Ureter (tissue), 1 donor: Measurements from ENCODE around the gene FUBP3. TPM values are rescaled to one million over a fixed set of nuclear protein-coding genes. Genes with fewer than 3 reads are reported as not detected.

ENCODE experiments used
- DNase-seq: peaks from one replicate; pipeline ENCODE4 v3.0.0-alpha.2; 2020; ENCODE audit warnings: low spot score
- total RNA-seq: library from RNA; stranded (reverse); gene quantifications from one replicate; pipeline ENCODE4 v1.2.4, GENCODE V29; 2023
- donor health status: DM: yes; HTN: yes; CAD: no.

Gene FUBP3
- total RNA-seq, 1 donor from 2014 or later, result 58.4 TPM

DNA sequence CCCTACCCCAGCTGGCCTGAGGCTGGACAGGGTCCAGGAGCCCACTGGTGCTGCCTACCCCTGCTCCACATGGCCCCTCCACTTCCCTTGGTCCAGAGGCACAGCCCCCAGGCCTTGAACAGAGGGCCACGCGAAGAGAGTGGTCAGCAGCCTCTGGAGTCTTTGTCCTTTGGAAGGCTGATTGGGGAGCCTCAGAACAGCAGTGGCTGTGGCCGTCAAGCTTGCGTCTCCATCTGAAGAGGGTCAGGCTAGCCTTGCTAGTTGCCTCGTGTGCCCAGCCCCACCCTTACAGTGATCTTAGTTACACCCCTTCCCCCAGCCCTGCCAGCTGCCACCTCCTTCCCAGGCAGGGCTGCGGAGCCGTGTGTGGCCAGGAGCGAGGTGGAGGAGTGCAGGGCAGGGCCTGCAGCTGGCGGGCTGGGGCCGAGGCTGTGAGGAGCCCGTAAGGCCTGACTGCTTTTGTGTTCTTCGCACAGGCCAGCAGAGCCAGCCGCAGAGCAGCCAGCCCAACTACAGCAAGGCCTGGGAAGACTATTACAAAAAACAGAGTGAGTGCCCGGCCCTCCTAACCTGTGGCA is 54.9 kb downstream of the FUBP3 start:
- DNase-seq, result no peak

- DNase-seq, result no peak
These were observed 55.4 kb downstream of the FUBP3 start for GRCh38 chr9:130634801-130635200.

GRCh38 chr9:130635306-130635705 is 55.9 kb downstream of the FUBP3 start:
- DNase-seq, result no peak

DNA sequence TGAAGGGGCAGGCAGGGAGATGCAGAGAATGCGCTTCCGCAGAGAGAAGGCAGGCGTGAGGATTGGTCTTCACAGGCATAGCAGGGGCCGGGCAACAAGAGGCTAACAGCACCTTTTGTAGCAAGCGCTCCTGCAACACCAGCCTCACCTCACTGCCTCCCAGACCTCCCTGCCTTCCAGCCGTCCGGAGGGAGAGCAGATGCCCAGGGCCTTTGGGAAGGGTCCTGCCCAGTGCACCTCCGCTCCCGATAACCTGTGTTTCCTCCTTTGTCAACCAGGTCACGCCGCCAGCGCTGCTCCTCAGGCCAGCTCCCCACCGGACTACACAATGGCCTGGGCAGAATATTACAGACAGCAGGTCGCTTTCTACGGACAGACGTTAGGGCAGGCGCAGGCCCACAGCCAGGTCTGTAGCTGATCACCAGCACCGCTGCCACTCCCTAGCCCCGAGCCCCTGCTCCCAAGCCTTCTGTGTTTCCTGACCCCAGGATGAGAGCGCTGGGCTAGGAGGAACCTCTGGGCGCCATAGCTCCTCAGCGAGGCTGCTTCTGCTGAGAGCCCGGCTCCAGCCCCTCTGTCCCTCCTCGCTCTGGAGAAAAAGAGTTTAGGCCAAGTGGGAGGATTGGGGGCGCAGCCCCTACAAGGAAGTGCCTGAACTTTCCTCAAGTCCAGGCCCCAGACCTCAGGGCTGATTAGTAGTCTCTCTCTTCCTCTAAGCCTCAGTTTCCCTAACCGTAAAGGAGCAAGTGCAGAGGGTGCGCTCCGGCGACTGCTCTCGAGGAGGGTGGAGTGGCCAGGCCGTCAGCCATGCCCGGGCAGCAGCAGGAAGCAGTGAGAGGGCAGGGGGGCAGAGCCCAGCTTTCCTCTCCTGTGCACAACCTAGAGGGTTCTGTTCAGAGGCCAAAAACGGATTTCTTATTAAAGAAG is 56.6 kb downstream of the FUBP3 start:
- no peak for DNase-seq

DNA sequence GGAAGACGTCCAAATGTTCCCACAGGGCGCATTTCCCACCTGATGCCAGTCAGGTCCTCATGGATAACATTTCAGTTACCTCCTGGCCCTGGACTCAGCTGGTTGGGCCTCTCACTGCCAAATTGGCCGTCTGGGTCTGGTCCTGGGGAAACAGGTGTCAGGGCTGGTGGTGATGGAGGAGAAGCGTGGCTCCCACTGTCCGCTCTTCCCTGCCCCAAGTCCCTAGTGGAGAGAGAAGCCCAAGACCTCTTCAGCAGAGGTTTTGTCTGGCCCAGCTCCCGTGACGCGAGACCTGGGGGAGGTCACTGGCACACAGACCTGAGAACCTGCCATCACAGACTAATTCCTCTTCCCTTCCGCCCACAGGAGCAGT is 57.3 kb downstream of the FUBP3 start:
- DNase-seq, result no peak

DNA sequence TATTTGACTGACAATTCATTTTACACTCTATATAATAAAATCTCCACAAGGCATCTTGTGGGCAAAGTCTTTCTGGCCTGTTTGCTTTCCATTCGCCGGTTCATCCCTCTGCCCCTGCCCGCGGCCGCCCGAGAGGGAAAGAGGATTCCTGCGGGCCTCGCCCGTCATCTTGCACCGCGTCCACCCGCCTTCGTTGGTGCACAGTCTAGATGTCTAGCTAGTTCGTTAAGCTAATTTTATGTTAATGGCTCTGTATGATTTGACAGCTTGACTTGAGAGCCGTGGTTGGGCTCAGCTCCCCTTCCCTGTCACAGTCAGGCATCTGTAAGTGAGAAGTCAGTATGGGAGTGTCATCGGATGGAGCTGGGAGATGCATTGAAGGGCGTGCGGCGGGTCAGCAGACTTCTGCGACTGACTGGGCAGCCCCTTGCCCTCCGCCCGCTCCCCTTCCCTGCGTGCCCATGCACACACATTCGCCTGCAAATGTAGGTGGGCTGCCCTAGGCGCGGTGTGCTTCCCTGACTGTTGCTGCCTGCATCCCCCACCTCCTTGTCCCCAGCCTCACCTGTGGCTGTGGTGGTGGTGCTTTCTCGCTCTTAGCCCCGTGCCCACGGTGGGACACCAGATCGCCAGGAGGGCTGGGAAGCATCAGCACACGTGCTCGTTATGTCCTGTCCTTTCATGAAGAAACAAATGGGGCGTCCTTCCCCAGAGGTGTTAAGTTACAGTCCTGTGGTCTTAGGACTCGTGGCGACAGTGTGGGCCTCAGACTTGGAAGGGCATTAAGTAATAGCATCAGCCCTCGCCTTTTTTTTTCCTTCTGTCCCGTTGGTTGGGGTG is 59.1 kb downstream of the FUBP3 start:
- no peak for DNase-seq

DNA sequence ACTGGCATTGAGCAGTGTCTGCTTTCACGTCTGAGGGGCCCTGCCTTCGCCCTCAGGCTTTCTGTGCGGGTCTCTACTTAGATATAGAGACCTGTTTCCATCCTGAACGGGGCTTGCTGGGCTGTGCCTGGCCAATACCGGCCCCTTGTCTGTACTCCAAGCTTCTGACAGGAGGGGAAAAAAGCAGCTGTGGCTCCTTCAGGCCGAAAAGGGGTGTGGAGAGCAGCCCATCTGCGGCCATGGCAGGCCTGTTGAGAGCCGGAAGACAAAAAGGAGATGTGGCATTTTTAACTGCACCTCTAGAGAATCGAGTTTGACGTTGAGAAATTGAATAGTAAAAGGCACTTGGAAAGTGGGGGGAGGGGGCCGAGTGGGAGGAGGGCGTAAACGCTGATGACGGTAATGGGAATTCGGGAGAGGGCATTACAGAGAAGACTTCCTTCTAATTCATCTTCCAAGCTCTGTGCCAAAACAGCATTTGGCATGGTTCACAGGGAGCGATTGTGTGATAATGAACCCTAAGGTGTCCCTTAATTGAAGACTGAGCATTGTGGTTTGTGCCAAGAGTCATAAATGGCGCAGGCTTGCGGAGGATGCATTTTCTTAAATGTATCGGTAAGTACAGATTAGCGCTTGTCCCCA is 59.9 kb downstream of the FUBP3 start:
- no peak for DNase-seq

DNA sequence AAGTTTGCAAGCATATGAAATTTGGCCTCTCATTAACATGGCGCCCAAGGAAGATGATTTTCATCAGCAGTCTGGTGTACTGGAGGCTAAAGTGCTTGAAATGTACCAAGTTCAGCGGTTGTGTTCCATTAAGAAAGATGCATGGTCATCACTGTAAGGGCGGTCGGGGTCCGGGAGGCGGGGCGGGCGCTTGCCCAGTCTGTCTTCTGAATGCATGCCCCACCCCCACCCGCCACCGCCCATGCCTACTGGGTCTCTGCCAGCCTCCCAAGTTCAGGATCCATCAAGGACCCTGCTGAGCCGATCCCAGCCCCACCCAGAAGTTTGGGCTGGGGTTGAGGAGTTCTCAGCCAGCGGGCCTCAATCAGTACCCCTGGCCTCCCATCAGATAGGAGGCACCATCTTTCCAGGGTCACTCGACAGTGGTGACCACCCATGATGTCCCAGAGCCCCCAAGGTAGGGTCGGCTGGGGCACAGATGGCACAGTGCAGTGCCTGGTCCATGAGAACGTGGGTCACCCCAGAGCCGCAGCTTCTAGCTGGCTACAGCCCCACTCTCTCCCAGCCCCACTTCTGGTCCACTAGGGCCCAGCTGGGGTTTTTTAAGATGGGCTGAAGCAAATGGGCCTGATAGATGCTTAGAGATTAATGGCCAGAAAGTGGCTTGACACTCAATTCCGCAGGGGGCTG is 60.6 kb downstream of the FUBP3 start:
- DNase-seq, result no peak

DNA sequence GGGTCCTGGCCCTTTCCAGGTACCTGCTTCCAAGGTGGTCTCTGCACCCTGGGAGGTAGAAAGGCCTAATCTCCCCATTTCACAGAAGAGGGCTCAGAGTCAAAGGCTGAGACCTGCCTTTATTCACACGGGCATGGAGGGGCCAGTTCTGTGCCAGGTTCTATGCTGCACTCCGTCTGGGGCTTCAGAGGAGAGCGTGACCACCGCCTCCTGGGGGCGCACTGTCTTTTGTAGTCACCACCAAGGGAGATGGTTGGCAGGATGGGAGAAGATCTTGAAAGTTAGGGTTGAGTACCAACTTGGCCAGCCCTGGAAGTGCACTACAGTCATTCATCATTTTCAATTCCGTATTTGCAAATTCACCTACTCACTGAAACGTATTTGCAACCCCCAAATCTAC is 61.3 kb downstream of the FUBP3 start:
- no peak for DNase-seq

DNA sequence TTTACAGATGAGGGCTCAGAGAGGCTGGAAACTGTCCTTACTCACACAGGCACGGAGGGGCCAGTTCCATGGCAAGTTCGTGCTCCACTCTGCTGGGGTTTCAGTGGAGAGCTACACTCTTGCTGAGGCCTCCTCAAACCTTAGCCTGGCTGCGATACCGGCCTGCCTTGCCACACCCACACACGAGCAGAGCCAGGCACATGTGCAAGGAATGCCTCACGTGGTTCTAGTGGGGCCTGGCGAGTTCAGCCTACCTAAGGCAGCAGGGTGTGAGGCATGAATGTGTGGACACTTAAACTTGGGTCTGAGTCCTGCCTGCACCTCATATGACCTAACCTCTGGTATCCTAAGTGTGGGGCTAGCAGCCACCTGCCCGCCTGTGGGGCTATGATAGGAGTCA is 63.5 kb downstream of the FUBP3 start:
- no peak for DNase-seq

GRCh38 chr9:130651221-130651620 is 71.8 kb downstream of the FUBP3 start:
- DNase-seq, result no peak

GRCh38 chr9:130651752-130652151 is 72.4 kb downstream of the FUBP3 start:
- DNase-seq, result no peak

GRCh38 chr9:130654879-130655278 is 75.5 kb downstream of the FUBP3 start:
- DNase-seq, result no peak

DNA sequence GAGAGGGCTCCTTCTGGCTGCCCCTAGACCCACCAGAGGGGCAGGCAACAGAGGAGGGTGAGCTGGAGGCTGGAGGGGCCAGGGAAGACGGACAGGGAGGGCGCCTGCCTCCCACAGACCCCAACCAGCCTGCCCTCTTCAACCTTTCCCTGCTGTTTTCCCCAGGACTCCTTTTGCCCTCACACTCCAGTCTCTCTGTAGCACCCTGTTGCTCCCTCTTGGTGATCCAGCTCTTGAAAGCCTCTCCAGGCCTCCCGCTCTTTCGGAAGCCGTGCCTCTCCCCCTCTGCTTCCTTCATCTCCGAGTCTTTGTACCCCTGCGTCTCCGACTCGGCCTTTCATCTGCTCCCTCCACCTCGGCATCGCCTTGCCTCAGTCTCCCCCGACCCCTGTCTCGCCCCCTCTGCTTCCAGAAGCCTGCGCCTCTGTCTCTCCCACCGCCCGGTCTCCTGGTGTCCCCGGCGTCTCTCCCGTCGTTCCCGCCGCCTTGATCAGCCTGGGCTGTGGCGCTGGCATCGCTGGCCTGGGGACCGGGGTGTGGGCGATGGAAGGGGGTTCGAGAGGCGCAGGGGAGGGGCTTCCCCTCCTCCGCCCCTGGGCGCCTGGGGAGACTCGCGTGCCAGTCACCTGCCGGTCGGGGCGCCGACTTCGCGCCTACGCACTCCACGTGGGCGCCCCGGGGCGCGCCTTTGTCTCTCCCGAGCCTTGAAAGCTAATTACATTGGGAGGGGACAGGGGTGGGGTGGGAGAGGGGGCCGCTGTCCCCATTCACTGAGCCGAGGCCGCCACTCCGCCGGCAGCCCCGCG is 79.7 kb downstream of the FUBP3 start:
- DNase-seq, result no peak

DNA sequence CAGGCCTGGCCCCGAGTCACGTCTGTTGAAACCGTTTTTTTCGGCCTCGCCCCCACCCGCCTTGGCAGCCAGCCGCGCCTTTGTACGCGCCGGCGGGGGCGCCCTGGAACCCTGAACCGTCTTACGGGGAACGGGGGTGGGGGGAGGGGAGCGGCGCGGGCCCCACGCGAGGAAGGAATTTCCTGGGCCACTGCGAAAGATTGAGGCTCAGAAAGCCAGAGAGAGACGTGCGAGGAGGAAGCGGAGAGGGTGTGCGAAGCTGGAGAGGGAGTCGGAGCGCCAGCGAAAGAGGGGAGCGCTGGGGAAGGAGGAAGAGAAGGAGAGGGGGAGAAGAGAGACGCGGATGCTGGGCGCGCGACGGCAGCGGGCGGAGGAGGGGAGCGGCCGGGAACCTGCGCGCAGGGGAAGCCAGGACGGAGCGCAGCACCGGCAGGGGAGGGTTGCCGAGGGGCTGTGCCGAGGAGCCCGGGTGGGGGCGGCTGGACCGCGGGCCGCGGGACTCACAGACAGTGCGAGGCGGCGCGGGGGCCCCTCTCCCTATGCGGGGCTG is 80.4 kb downstream of the FUBP3 start:
- DNase-seq, result no peak

DNA sequence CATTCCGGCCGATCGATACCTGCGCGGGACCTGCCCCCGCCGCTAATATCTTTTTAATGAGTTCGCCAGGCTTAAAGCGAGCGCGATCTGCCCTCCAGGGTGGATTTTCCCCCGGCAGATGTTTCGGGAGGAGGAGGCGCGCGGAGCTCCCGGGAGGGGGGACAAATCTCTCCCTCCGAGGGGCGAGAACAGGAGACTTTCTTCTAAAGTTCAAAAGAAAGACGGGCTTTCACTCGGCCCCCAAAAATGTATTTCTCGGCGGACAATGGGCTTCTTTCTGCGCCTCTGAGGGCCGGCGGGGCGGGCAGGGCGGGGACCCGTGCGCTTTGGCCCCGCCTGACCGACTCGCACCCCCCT is 80.9 kb downstream of the FUBP3 start:
- DNase-seq, result no peak

DNA sequence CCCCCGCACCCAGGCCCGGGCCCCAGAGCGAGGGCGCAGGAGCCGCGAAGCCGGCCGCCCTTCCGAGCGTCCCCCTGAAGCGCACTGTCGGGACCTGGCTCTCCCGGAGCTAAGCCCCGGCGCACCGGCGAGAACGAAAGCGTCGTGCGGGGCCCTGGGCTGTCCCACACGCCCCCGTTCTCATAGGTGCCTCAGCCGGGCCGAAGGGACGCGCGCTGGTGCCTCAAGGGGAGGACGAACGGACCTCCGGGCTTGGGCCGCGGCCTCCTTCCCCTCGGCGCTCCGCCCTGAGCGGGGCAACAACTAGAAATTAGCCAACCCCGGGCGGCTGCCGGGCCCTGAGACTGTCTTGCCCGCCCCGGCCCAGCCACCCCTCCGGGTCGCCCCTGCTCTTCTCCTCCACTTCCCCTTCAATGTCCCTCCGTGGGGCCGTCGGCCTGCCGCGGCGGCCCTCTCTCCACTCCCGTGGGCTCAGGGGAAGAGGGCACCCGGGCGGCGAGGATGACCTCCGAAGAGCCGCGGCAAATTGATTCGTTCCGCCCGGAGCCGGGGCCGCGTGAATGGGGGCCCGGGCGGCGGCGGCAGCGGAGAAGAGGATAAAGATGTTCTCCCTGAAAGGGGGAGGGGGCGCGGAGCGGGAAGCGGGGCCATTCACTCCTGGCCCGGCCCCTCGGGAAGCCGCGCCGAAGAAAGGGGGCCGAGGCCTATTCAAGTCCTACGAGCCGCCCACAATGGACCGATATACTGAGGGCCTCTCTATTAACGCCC is 81.5 kb downstream of the FUBP3 start:
- DNase-seq, result no peak

DNA sequence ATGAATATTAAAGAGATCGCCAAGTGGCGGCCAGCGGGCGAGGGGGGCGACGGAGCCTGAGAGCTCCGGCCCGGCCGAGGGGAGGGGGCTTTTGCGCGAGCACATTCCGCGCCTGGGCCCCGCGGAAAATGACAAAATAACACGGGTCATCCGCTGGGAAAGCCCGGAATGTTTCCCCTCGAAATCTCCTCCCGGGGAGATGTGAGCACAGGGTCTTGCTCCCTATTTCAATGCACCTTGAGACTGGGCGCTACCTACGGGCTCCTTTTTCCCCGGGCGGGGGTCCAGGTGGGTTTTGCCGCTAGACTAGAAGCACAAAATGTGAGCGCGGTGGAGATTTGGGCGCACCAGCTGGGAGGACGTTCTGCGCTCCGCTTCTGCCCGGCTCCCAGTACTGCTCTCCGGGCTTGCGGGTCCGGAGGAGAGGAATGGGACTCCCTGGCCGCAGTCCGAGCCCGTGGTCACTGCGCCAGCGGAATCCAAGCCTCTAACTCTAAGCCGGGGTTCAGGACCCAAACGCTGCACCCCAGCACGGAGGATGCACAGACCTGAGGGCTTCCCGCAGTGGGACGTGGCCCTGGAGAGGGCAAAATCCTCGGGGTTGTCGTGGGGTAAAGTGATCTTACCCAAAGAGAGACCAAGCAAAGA is 82.2 kb downstream of the FUBP3 start:
- no peak for DNase-seq
